ENCODE data around the gene MICALL1.
A peak's percentile ranks its signal among the peaks of the same experiment; 100 is the strongest.
"Not testable (repeated sequence)": the region's sequence is repeated elsewhere in the genome, so short reads cannot be mapped to it uniquely, and the experiment has no call there.

Gene MICALL1

GRCh38 chr22:37926771-37927636, 20.9 kb downstream of the MICALL1 start:
- DNase-seq (ENCODE audit: low spot score), result no peak

GRCh38 chr22:37927637-37927936, 21.5 kb downstream of the MICALL1 start:
- no peak for DNase-seq (ENCODE audit: low spot score)

DNA sequence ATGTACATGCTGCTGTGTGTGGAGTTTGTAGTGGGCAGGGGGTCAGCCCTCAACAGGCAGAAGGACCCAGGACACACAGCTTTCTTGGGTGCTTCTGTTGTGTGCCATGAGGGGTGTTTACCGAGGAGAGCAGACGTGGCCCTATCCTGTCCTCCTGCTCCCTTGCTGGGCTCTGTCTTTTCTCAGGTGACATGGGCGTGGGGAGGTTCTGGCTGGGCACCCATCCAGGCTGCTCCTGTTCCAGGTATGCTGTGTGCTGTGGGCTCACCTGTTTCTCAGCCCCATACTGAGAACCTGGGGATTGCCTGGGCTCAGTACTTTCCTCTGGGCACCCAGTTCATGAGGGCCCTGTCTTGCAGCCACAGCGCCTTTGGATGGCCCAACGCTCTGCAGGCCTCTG, 23.3 kb downstream of the MICALL1 start:
- no peak for DNase-seq (ENCODE audit: low spot score)

DNA sequence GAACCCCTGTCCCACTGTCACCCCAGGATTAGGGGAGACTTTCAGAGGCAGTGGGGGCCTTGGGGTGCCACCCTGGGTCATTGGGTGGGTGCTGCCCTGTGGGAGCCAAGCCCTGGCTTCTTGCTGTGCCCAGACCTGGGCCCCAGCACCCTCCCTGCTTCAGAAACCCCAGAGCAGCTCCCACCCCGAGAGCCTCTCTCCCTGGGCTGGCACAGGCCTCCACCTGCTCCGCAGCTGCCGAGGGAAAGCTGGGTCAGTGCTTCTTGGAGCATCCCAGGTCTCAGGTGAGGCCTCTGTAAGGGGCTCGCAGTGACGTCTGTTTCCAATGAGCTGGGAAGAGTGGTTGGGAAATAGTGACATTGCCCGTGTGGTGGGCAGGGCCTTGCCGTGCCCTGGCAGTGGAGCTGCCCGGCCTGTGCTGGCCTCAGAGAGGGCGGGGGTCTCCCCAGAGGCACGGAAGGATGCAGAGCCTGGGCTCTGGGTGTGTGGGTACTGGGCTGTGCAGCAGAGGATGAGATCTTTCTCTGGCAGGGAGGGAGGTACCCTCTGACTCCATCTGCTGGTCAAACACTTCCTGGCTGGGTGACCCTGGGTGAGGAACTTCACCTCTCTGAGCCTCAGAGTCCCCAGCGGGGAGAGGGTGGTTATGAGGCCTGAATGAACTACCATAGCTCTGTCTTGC, 24.3 kb downstream of the MICALL1 start:
- DNase-seq (ENCODE audit: low spot score), result peak; percentile 60

- no peak for DNase-seq (ENCODE audit: low spot score)
Measured at GRCh38 chr22:37930952-37931440, 24.9 kb downstream of the MICALL1 start.

DNA sequence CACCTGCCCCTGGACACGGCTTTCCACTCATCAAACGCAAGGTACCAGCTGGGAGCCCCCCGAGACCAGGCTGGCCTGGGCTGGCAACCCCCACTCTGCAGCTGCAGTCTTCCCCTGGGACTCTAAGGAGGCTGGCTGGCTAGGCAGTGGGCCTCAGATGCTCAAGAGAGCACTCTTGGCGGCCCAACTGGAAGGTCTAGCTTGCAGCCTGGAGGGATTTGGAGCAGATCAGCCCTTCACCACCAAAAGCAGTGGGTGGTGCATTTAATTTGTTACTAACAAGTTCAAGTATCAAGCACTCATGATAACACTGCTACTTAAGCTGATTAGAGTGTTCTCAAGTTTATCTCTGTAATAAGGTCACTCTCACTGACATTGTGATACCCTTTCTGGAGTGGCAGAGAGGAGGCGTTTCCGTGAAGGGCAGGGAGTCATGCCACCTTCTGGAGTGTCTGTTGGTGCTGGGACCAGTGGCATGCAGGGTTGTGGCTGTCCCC, 25.8 kb downstream of the MICALL1 start:
- no peak for DNase-seq (ENCODE audit: low spot score)

DNA sequence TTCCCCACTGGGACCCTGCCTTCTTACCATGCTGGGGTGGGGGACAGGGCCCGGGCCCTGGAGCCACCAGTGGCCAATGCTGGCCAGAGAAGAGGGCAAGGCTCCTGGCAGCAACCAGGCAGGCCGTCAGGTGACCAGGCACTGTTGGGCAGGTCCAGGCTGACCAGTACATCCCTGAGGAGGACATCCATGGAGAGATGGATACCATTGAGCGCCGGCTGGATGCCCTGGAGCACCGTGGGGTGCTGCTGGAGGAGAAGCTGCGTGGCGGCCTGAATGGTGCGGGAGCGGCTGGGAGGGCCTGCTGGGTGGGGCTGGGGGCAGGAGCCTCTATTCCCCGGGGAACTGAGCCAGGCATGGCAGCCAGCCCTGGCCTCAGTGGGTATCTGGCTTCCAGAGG, 26.3 kb downstream of the MICALL1 start:
- DNase-seq (ENCODE audit: low spot score), result no peak

GRCh38 chr22:37932821-37933578, 26.9 kb downstream of the MICALL1 start:
- DNase-seq (ENCODE audit: low spot score), result no peak

- peak; percentile 98 for DNase-seq (ENCODE audit: low spot score)
Measured at GRCh38 chr22:37933711-37934376, 27.7 kb downstream of the MICALL1 start.

DNA sequence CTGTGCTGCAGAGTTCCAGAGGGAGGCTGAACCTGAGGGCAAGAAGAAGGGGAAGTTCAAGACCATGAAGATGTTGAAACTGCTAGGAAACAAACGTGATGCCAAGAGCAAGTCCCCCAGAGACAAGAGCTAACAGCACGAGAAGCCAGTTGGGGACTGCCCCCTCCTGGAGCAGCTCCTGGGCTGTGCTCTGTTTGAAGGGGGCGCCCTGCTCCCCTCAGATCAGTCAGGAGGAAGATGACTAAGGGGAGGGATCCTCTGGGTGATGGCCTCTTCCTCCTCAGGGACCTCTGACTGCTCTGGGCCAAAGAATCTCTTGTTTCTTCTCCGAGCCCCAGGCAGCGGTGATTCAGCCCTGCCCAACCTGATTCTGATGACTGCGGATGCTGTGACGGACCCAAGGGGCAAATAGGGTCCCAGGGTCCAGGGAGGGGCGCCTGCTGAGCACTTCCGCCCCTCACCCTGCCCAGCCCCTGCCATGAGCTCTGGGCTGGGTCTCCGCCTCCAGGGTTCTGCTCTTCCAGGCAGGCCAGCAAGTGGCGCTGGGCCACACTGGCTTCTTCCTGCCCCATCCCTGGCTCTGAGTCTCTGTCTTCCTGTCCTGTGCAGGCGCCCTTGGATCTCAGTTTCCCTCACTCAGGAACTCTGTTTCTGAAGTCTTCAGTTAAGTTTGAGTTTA, 34.7 kb downstream of the MICALL1 start:
- no peak for DNase-seq (ENCODE audit: low spot score)

DNA sequence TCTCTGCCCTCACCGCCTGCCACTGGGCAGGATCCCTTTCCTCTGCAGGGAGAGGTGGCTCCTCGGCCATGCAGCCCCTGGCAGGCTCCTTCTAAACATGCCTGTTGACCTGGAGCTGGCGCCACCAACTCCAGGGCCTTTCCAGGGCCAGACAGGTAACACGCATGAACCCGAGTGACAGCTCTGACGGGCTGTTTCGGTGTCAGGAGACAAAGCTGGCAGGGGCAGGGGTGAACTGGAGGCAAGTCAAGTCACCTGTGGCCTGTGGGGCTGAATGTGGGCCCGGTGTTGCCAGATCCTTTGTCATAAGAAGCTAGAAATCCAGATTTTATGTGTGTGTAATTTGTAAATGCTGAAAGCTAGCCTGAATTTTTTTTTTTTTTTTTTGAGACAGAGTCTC, 36.0 kb downstream of the MICALL1 start:
- DNase-seq (ENCODE audit: low spot score), result no peak

DNA sequence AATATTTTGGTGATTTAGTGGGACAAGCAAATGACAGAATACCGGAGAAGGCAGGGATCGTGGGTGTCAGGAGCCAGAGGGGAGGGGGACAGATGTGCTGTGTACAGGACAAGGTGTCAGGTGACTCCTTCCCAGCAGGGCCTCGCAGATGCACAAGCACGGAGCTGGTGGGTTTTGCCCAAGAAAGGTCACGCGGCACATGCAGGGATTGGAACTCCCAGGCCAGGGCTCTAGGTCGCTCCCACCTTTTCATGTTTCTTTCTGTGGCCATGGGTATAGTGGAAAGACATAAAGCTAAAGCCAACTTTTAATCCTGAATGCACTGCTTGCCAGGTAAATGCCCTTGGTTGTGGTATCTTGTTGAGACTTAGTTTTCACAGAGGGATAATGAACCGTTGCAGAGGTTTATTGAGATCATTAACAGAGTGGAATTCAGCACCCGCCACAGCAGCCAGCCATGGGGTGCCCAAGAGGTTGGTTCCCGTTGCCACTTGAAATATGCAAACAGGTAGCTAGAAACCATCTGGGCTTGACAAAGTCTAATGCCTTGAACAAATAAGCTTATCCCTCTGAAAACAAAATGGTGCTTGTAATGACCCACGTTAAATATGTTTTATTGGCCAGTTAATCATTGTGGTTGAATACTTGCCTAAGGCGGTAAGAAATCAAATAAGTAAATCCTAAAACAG, 37.2 kb downstream of the MICALL1 start:
- no peak for DNase-seq (ENCODE audit: low spot score)

- DNase-seq (ENCODE audit: low spot score), result no peak
Measured at GRCh38 chr22:37943825-37944198, 37.7 kb downstream of the MICALL1 start.

DNA sequence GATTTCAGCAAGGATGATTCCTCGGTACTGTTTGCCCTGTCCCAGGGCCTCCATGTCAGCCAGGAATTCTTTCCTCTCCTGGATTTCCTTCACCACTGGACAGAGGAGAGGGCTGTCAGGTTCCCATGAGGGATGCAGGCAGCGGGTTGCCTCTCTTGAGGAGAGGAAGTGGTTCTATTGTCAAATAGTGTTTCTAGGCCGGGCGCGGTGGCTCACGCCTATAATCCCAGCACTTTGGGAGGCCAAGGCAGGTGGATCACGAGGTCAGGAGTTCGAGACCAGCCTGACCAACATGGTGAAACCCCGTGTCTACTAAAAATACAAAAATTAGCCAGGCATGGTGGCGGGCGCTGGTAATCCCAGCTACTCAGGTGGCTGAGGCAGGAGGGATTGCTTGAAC, 38.3 kb downstream of the MICALL1 start:
- not testable (repeated sequence) for DNase-seq (ENCODE audit: low spot score)

- not testable (repeated sequence) for DNase-seq (ENCODE audit: low spot score)
Measured at GRCh38 chr22:37947142-37947795, 41.2 kb downstream of the MICALL1 start.

GRCh38 chr22:37951305-37951704, 45.2 kb downstream of the MICALL1 start:
- DNase-seq (ENCODE audit: low spot score), result no peak

DNA sequence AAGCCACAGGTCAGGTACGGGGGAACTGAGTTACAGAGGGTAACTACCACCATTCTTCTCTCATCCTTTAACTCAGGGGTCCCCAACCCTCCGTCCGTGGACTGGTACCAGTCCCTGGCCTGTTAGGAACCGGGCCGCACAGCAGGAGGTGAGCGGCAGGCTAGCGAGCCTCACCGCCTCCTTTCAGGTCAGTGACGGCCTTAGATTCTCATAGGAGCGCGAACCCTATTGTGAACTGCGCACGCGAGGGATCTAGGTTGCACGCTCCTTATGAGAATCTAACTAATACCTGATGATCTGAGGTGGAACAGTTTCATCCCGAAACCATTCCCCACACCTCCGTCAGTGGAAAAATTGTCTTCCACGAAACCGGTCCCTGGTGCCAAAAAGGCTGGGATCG, 46.5 kb downstream of the MICALL1 start:
- DNase-seq (ENCODE audit: low spot score), result not testable (repeated sequence)

- peak; percentile 48 for DNase-seq (ENCODE audit: low spot score)
Measured at GRCh38 chr22:37953062-37953436, 47.0 kb downstream of the MICALL1 start.

- peak; percentile 100 for DNase-seq (ENCODE audit: low spot score)
Measured at GRCh38 chr22:37953437-37954179, 47.5 kb downstream of the MICALL1 start, which contains the start of the genes C22orf23 and POLR2F. TSS of gene C22orf23 (minus strand) at chr22:37953601. CDS start at chr22:37953149, 452 bp downstream. TSS of gene POLR2F (plus strand) at chr22:37953699. CDS start at chr22:37953788, 89 bp downstream.

All from AG08395 (cell line).